Common myeloid progenitor, CD34-positive (primary cell): Measurements from ENCODE around the gene ZNF30.

Experiments used
- CTCF ChIA-PET: fragments of 350-600 bp; sonication (Branson Sonifier 250); formaldehyde crosslinking; loops from one replicate; lab custom pipeline; 2021; ENCODE audit warnings: antibody characterized with exemption; lab: Charles Lee
- POLR2A ChIA-PET: fragments of 350-600 bp; sonication (Branson Sonifier 250); formaldehyde crosslinking; loops from one replicate; lab custom pipeline; 2021; ENCODE audit warnings: antibody characterized with exemption; lab: Charles Lee
- DNase-seq, 3 donors: peaks; one replicate each; pipeline versions ENCODE4 v3.0.0 to v3.0.0-alpha.2; 2013
- H3K27ac ChIP-seq, 2 experiments: 1 replicate in 1 of 2; 2 replicates in 1 of 2; pipeline ENCODE4 v1.7.0; 2013; ENCODE audit warnings: inconsistent platforms in 2 of 2, low read length in 2 of 2, mild to moderate bottlenecking in 2 of 2, low read depth in 1 of 2, moderate library complexity in 1 of 2; ENCODE audit not compliant: severe bottlenecking in 2 of 2, insufficient read depth in 1 of 2, poor library complexity in 1 of 2
- H3K27me3 ChIP-seq, 5 experiments: replicated peaks in 2 of 5; 1 replicate in 3 of 5; 2 replicates in 2 of 5; pipeline versions ENCODE4 v1.6.1 to v1.7.0; 2013; ENCODE audit warnings: low read length in 4 of 5, mild to moderate bottlenecking in 2 of 5, moderate library complexity in 2 of 5, inconsistent platforms in 1 of 5; ENCODE audit not compliant: insufficient read depth in 5 of 5, control insufficient read depth in 4 of 5
- H3K36me3 ChIP-seq, 4 experiments: 1 replicate in 2 of 4; 2 replicates in 2 of 4; pipeline versions ENCODE4 v1.6.1 to v1.7.0; 2013; ENCODE audit warnings: low read length in 3 of 4, control low read depth in 1 of 4, mild to moderate bottlenecking in 1 of 4; ENCODE audit not compliant: control insufficient read depth in 4 of 4, insufficient read depth in 4 of 4
- H3K4me1 ChIP-seq, 4 experiments: 1 replicate in 3 of 4; 2 replicates in 1 of 4; pipeline versions ENCODE4 v1.6.1 to v1.7.1; 2013; ENCODE audit warnings: low read length in 3 of 4, mild to moderate bottlenecking in 3 of 4, control low read depth in 1 of 4, inconsistent platforms in 1 of 4, moderate library complexity in 1 of 4; ENCODE audit not compliant: control insufficient read depth in 4 of 4, insufficient read depth in 4 of 4; ENCODE audit errors: control extremely low read depth in 1 of 4
- H3K4me3 ChIP-seq, 7 experiments: 1 replicate in 4 of 7; 2 replicates in 3 of 7; pipeline versions ENCODE4 v1.5.1 to v1.7.0; 2013; ENCODE audit warnings: mild to moderate bottlenecking in 7 of 7, low read length in 6 of 7, moderate library complexity in 6 of 7, inconsistent platforms in 2 of 7, low read depth in 2 of 7, control low read depth in 1 of 7; ENCODE audit not compliant: insufficient read depth in 4 of 7, control insufficient read depth in 1 of 7; ENCODE audit errors: extremely low read depth in 1 of 7
- H3K9me3 ChIP-seq, 5 experiments: 1 replicate in 4 of 5; 2 replicates in 1 of 5; pipeline versions ENCODE4 v1.6.1 to v1.7.1; 2013; ENCODE audit warnings: low read length in 4 of 5, mild to moderate bottlenecking in 2 of 5, inconsistent platforms in 1 of 5, low read depth in 1 of 5, moderate library complexity in 1 of 5; ENCODE audit not compliant: control insufficient read depth in 4 of 5, insufficient read depth in 2 of 5; ENCODE audit errors: control extremely low read depth in 1 of 5
- WGBS: methylation state at CpG from one replicate; pipeline ENCODE4 v1.1.5; 2013; ENCODE audit not compliant: insufficient coverage; 5-methylcytosine and 5-hydroxymethylcytosine counted together

ZNF30 gene

DNA sequence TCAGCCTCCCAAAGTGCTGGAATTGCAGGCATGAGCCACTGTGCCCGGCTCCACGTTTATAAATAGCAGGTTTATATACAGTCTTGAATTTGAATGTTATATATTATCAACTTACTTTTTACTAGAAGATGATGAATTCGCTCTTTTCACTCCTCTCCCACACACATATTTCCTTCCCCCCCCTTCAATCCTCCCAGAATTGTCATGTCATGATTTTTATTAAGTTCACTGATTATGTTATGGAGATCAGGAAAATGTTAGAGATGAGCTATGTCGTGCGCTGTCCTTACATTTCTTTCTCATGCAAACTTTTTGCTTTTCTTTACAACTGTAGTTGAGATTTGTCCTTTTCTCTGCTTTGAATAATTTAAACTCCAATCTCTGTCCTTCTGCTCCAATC, 55.6 kb downstream of the ZNF30 start:
- Histone ChIP-seq H3K4me3 (no peak overlapping the region), H3K4me1 (peaks cover 5 to 13% (median 9%) of the 10 kb centered on the region in 4 experiments), H3K27me3 (no peaks in the 10 kb centered on the region), H3K9me3 (peaks cover 0 to 3% (median 2%) of the 10 kb centered on the region in 5 experiments), H3K36me3 (no peaks in the 10 kb centered on the region), H3K27ac (no peak overlapping the region)
- WGBS: 100% methylated on average over 2 of the region's 5 CpGs
- DNase-seq: no peak
- ChIA-PET CTCF (interaction anchor here (1.7 to 24.8 kb wide), 2 partner anchors 19 to 28 kb away, joined by 5 to 249 read pairs; no protein-coding TSS in a partner anchor), POLR2A (no interaction called here)

DNA sequence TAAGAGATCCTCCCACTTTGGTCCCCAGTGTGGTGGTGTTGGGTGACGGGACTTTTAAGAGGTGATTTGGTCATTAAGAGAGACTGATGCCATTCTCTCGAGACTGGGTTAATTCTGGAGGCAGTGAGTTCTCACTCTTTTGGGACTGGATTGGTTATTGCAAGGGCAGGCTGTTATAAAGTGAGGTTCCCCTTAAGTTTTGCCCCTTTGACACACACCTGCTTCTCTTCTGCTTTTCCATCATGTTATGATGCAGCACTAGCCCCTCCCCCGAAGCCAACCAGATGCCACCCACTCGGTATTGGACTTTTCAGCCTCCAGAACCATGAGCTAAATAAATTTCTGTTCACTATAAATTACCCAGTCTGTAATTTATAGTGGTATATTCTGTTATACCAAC, 57.1 kb downstream of the ZNF30 start:
- WGBS: 100% methylated on average over 2 of the region's 4 CpGs
- Histone ChIP-seq H3K27ac (no peak overlapping the region), H3K36me3 (no peaks in the 10 kb centered on the region), H3K9me3 (peaks cover 0 to 3% (median 0%) of the 10 kb centered on the region in 5 experiments), H3K4me1 (peaks cover 5 to 17% (median 12%) of the 10 kb centered on the region in 4 experiments), H3K27me3 (no peaks in the 10 kb centered on the region), H3K4me3 (no peak overlapping the region)
- DNase-seq: no peak
- ChIA-PET CTCF (interaction anchor here (0.8 to 24.8 kb wide), 5 partner anchors 10 to 108 kb away, joined by 3 to 249 read pairs (median 3); no protein-coding TSS in a partner anchor), POLR2A (no interaction called here)

GRCh38 chr19:34984287-34984686, 57.6 kb downstream of the ZNF30 start:
- Histone ChIP-seq H3K27ac (no peak overlapping the region), H3K27me3 (no peaks in the 10 kb centered on the region), H3K4me3 (no peak overlapping the region), H3K4me1 (peaks cover 5 to 17% (median 12%) of the 10 kb centered on the region in 4 experiments), H3K9me3 (peaks cover 0 to 3% (median 0%) of the 10 kb centered on the region in 5 experiments), H3K36me3 (no peaks in the 10 kb centered on the region)
- CTCF ChIA-PET: interaction anchor here (0.8 to 24.8 kb wide), 6 partner anchors 10 to 107 kb away, joined by 3 to 249 read pairs (median 3); no protein-coding TSS in a partner anchor
- POLR2A ChIA-PET: interaction anchor here (0.5 kb wide), 1 partner anchor 16 kb away, joined by 4 read pairs; the partner anchor contains the start of gene GRAMD1A
- 80% methylated on average over 1 of the region's 3 CpGs for WGBS
- no peak for DNase-seq

DNA sequence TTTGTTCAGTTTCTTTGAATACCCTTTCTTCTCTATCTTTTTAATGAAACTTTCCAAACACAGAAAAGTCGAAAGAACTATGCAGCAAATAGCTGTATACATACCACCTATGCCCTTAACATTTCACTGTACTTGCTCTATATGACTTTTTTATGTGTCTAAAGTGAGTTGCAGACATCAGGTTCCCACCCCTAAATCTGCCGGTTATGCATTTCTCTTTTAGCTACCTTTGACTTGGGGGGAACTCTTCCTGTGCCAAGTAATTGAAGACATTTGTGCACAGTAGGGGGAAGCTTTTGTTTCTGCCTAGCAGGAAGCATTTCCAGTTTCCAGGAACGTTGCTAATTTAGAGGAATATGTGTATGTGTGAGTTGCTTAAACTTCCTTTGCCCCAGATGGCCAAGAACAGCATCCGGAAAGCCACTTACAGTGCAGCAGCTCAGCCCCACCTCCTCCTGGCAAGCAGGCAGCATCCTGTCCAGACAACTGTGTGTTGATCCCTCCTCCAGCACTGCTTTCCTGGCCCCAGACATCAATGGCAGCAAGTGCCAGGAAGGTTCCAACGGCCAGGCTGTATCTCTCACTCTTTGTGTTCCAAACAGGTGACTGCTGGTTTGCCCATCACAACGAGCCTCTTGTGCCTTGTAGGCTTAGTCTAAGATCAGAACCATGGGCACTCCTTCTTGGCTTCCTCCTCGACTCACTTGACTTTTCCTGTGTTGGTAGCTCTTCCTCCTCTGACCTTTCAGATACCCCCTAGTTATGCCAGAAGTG, 58.7 kb downstream of the ZNF30 start:
- H3K27ac ChIP-seq: no peak overlapping the region
- DNase-seq: peak in 1 of 3 donors; percentile 50
- H3K27me3 ChIP-seq: no peaks in the 10 kb centered on the region
- peaks cover 5 to 17% (median 12%) of the 10 kb centered on the region in 4 experiments for H3K4me1 ChIP-seq
- H3K36me3 ChIP-seq: no peaks in the 10 kb centered on the region
- CTCF ChIA-PET: interaction anchor here (0.8 to 24.8 kb wide), 6 partner anchors 9 to 63 kb away, joined by 3 to 249 read pairs (median 7); no protein-coding TSS in a partner anchor
- peaks cover 0 to 3% (median 0%) of the 10 kb centered on the region in 5 experiments for H3K9me3 ChIP-seq
- whole genome bisulfite sequencing: 0% methylated on average over 3 of the region's 7 CpGs
- H3K4me3 ChIP-seq: peak overlapping the region in 3 of 7 experiments; percentile 21 to 54 (median 31)
- POLR2A ChIA-PET: interaction anchor here (0.8 kb wide), 2 partner anchors 11 to 16 kb away, joined by 4 to 5 read pairs; no protein-coding TSS in a partner anchor

DNA sequence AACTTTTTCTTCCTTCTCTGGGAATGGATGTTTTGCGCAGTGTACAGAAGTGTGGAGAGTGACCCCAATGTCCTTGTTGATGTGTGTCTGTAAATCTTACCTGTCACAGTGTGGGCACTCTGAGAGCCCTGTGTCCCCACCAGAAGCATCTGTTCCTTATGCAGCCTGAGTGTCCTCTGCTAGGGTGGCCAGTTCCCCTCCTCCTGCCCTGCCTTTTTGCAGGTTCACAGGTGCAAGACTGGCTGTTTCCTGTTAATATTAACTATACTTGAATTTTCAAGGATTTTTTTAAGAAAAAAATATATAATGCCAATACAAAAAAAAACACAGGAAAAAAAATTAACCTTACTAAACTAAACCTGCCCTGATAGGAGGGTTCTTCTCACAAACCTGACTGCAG, 61.4 kb downstream of the ZNF30 start:
- peaks cover 5 to 17% (median 12%) of the 10 kb centered on the region in 4 experiments for H3K4me1 ChIP-seq
- POLR2A ChIA-PET: interaction anchor here (0.8 kb wide), 1 partner anchor 9 kb away, joined by 3 read pairs; no protein-coding TSS in a partner anchor
- H3K4me3 ChIP-seq: no peak overlapping the region
- CTCF ChIA-PET: interaction anchor here (1.0 to 2.7 kb wide), 4 partner anchors 12 to 26 kb away, joined by 3 to 7 read pairs (median 4); no protein-coding TSS in a partner anchor
- H3K36me3 ChIP-seq: no peaks in the 10 kb centered on the region
- H3K27ac ChIP-seq: no peak overlapping the region
- H3K9me3 ChIP-seq: peaks cover 0 to 3% (median 0%) of the 10 kb centered on the region in 5 experiments
- DNase-seq: no peak
- H3K27me3 ChIP-seq: no peaks in the 10 kb centered on the region
- WGBS: no CpG with 5 or more reads among the region's 1 CpG

DNA sequence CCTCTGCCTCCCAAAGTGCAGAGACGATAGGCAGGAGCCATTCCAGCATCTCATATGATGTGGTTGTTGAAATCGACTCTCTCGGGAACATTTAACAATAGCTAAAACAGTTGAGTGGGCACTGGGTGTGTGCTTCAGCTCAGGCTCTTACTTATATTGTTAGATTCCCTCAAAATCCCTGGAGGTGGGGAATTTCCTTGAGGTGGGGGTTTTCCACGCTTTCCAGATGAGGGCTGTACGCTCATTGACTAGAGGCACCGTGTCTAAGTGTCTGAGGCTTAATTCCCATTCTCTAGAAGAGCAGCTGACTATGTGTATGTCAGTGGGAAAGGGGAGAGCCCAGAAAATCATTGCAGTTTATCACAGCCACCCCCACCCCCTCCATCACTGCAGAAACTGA, 62.6 kb downstream of the ZNF30 start:
- CTCF ChIA-PET: interaction anchor here (1.2 to 2.7 kb wide), 6 partner anchors 12 to 29 kb away, joined by 3 to 7 read pairs (median 4); no protein-coding TSS in a partner anchor
- no peak for DNase-seq
- Histone ChIP-seq H3K27me3 (no peaks in the 10 kb centered on the region), H3K27ac (no peak overlapping the region), H3K9me3 (peaks cover 0 to 4% (median 0%) of the 10 kb centered on the region in 5 experiments), H3K36me3 (no peaks in the 10 kb centered on the region), H3K4me1 (peaks cover 5 to 17% (median 13%) of the 10 kb centered on the region in 4 experiments), H3K4me3 (no peak overlapping the region)
- 88% methylated on average over 1 of the region's 6 CpGs for WGBS
- POLR2A ChIA-PET: no interaction called here
